GM19328 (cell line): ENCODE results near the gene SP6.

Source experiments
- ATAC-seq: cut with Tn5 transposase; IDR thresholded peaks from one replicate; pipeline ENCODE4 v1.9.1; 2021; ENCODE audit warnings: mild to moderate bottlenecking, moderate library complexity; ENCODE audit not compliant: unreplicated experiment

Gene SP6

DNA sequence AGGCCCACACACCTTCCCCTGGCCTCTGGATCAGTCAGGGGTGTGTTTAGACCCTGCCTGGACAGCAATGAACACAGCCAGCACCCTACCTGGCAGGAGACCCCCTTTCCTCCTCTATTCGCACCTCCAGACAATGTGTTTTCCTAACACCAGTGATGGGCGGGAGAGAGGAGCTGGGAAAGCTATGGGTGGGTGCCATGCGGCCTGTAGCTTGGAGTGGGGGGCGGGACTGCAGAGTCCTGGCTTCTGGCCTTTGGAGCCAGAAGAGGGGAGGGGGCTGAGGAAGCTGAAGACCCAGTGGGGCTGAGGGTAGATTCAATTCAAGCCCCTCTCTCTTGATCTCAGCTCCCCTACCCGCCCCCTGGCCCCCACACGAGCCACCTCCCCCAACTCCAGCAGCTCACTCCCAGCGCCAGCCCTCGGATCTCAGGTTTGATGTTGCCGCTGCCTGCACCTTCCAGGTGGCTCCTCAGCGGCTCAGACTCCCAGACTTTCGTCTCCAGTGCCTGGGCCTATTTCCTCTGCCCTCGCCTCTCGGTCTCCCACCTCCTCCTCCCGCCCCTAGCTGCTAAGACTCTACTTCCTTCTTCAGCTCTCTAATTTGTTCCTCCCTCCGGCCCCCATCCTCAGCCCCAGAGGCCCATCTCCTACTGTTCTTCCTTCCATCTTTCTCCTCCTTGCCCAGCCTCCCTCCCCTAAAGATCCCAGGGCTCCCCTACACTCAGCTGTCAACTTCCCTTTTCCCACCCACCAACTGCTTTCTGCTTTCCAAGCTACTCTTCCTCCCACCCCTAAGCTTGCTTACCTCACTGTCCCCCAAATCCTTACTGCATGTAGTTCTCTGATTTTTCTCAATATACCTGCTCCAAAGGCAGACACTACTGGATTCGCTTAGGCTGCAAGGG lies 6.8 kb upstream of the SP6 start:
- no peak for ATAC-seq

DNA sequence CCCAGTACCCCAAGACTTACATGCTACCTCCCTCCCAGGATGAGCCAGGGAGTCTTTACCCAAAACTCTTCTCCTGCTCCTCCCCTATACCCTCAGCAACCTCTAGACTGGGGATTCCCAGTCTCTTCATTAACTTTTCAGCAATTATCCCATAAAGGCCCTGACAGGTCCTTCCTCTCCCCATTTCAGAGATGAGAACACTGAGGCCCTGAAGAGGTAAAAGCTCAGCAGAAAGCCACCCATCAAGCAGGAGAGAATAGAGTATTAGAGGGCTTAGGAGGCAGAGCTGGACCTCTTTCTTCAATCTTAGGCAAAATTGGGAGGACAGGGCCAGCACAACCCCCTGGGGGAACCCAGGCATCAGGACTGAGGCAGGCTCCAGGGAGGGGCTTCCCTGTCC lies 5.9 kb upstream of the SP6 start:
- ATAC-seq, result no peak

DNA sequence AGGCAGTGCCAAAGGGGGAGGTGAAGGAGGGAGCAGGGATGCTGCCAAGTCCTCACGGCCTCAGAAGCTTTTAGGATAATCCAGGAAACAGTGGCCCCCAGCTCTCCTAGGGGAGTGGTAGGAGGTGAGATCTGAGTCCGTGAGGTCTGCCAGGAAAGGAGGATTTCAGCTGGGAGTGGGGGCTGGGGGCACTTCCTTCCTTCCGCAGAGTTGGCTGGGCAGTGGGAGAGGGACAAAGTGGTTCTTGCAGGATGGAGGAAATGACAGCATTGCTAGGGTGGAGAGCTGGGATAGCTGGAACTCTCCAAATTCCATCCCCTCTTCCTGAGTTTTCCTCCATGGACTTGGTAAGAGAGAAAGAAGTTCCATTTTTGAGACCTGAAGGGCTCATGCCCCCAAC lies 4.8 kb upstream of the SP6 start:
- no peak for ATAC-seq

DNA sequence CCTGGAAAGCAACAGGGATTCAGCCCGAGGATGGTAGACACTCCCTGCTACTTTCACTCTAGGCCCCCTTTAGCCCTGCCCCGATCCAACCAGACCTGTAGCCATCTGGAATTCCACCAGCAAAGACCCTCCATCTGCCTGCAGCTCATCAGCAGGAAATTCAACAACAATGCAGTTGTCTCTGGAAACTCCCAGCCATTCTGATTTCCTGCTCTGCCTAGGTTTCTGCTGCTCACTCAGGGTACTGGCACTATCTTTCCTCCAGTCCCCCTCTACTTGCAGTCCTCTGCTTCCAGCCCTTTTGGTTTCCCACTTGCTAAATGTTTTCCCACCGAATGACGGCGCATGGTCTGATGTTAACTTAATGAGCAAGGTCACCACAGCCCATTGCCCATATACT lies 2.7 kb upstream of the SP6 start:
- ATAC-seq, result no peak

DNA sequence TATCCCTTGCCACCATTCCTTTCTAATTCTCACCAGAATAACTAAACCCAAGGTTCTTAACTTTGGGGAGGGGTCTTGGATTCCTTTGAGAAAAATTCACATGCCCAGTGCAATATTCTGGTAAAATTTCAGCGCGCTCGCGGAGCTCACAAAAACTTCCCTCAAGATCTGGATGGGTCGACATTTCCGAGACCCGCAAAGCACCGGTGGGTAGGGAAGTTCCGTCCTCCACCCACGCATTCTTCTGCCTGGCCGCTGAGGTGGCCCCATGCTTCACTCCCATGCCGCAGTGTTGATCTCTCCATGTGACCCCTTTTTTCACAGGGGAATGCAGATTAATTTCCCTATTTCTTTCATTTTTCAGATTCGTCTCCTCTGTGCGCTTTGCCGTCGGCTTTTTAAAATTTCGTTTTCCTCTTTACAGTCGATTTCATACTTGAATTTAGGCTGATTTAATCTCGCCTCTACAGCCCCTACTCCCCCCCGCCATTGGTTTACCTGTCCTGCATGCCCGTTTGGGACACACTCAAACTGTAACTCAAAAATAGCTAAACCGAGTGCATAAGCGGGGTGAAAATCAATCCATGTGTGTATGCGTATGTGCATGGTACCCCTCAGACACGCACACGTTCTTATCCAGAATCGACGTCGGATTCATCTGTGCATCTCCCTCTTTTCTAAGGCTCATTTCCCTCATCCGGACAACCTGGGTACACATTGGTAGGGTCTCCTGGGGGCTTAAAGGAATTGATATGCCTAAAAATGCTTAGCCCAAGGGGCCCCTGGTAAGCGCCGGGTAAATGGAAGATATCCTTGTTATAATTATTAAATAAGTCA lies 1.4 kb upstream of the SP6 start:
- ATAC-seq, result no peak

DNA sequence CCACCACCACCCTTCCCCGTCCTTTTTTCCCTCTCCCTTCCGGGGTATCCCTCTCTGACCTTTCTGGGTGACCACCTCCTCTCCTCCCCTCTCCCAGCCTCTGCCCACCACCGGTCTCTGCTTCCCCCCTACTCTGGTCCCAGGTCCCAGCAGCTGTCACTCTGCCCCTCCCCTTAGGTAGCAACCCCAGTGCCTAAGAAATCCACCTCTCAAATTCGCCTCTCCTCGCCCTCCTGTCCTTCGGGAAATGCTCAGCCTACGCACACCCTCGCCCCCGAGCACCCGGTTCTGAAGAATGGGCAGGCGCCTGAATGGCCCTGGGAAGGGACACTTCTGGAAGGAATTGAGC lies 775 bp upstream of the SP6 start:
- ATAC-seq, result no peak

DNA sequence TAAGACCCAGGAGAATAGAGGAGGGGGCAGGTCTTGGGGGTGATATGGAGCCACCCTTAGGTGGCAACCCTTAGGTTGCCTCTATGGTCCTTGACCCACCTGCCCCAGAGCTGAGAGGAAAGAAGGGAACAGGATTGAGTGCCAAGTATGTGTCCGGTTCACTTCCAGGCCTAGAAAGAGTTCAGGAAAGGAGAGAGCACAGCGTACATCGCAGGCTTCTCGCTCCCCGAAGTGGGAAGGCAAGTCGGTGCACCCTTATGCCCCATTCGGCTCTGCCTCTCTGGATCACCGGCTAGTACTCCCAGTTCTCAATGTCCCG lies 631 bp downstream of the SP6 start:
- no peak for ATAC-seq

DNA sequence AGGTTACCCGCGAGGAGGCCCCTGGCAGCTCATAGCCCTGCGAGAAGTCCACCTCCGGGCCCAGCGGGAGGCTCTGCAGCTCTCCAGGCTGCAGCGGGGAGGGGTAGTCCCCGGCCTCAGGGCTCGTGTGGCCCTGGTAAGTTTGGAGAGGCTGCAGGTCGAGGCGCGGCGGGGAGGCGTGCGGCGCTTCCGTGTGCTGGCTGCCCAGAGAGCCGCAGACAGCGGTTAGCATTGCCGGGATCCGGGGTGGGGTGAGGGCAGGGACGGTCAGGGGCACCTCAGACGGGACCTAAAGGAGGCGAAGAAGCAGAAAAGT lies 2.8 kb downstream of the SP6 start:
- no peak for ATAC-seq

DNA sequence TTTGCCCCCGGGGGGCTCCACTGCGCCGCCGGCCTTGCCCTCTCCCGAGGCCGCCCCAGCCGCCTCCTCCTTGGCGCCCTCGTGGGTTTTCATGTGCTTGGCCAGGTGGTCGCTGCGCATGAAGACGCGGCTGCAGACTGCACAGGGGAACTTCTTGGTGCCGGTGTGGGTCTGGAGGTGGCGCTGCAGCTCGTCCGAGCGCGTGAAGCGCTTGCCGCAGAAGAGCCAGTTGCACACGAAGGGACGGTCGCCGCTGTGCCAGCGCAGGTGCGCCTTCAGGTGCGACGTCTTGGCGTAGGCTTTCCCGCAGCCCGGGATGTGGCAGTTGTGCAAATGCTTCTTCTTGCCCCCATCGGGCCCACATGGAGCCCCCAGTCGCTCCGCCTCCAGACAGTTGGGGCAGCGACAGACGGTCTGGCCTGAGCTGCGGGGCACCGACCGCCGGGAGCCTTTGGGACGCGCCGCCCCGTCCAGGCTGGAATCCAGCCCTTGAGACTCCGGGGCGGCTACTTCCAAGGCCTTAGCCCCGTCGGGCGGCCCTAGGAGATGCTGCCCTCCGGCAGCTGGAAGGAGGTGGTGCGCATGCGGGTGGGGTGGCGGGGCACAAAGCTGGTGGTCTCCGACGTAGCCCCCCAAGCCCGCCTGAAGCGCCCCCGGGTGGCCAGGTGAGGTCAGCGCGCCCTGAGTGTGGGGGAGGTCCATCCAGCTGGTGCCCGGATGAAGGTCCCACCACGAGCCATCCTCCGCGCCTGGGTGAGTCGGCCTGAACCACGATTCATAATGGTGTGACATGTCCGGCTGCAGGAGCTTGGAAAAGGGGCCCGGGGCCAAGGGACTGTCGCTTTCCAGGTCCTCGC lies 3.4 kb downstream of the SP6 start:
- ATAC-seq, result no peak

DNA sequence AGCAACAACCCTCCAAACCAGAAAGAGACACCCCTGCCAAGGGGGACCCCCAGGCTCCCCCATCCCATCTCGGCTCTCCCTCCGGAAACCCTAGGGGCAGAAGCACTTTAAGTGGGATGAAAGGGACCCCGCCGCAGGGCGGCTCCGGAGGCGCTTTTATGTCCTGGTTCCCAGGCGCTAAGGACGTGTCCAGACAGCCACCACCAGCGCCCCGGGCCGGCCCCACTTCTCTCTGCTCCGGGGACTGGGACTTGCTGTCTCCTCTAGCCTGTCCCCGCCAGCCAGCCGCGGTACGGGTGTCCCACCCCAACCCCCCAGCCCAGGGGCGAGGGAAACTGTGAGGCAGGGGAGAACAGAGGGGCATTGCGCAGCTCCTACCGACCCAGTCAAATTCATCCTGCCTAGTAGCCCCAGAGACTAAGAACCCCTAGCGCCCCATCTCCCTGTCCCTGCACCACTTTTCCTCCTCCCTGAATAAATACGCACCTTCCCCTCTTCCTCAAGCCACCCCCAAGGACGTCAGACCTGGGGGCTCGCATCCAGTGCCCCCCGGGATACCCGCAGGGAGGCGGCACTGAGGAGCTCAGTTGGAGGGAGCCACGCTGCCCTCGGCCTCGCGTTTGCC lies 4.1 kb downstream of the SP6 start:
- no peak for ATAC-seq

DNA sequence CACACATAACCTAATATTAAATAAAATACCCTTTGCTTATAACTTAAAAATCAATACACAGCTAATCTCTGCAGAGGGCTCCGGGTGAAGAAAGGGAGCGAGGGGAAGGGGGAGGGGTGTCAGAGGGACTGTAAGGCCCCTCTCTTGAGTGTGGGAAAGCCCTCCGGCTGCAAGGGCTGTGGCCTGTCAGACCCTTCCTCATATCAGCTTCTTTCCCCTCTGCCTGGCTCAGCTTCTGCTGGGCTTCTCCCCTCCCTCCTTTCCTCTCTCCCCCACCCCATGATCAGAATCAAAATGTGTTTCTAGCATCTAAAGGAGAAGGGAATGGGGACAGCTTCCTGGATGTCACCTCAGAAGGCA lies 5.3 kb downstream of the SP6 start:
- ATAC-seq, result no peak

DNA sequence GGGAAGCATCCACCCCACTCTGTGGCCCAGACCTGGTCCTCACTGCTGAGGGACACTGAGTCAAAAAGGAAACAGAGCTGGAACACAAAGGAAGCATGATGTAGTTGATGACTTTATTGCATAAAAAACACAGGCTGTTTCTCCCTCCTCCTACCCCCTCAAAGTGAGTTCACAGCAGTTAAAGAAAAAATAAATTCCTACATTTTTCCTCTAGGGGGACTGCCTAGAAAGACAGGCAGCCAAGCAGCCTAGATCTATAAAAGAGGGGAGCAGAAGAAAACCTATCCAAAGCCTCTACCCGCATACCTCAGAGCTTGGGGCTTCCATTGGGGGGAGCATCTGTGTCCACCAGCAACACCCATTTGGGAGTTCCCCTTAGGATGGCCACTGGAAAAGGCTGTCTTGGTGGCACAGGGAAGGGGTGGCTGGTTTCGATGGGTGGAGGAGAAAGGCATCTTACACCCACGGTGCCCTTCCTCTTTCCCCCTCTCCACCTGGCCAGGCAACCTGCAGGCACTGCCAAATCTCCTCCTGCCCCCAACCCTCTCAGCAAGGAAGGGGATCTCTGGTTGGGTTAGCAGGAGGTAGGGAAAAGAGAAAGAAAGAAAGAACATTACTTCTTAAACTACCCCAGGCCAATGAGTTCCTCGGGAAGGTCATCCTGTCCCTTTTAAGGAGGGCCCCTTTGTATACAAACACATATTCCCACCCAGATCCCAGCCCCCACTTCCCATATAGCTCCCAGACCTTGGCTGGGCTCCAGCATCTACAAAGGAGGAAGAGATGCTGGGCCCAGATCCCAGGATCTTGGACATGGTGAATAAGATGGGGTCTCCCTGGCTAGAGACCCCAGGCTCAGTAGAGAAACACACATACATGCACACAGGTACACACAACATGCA lies 5.9 kb downstream of the SP6 start:
- ATAC-seq, result no peak

DNA sequence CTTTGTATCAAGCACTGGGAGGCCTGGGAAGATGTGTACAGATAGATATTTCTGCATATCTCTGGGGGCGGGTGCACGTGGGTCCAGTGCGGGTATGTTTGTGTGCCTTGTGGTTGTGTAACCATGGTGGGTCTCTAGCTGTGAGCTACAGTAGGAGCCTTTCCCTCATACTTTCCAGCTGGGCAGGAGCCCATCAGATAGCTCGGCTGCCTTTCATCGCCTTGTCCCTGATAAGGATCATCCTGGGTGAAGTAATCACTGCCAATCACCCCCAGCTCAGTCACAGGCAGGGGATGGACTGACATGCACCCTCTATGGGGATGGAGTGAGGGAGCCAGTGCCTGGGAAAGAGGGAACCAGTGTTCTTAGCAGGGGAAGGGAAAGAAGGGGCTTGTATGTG lies 6.7 kb downstream of the SP6 start:
- ATAC-seq, result no peak

DNA sequence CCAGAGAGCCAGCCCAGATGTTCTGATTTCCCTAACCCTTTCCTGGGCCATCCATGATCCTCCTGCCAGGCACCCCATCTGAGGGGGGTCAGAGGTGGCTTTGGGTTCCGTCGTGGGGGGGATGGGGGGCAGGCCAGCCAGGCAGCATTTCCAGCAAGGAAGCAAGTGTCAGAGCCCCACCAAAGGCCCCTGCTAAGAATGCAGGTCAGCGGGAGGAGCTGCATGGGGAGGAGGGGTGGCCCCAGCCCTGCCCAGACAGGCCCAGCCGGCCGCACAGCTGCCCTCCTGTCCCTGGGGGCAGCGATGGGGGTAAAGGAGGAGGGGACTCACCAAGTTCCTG lies 7.6 kb downstream of the SP6 start:
- no peak for ATAC-seq

DNA sequence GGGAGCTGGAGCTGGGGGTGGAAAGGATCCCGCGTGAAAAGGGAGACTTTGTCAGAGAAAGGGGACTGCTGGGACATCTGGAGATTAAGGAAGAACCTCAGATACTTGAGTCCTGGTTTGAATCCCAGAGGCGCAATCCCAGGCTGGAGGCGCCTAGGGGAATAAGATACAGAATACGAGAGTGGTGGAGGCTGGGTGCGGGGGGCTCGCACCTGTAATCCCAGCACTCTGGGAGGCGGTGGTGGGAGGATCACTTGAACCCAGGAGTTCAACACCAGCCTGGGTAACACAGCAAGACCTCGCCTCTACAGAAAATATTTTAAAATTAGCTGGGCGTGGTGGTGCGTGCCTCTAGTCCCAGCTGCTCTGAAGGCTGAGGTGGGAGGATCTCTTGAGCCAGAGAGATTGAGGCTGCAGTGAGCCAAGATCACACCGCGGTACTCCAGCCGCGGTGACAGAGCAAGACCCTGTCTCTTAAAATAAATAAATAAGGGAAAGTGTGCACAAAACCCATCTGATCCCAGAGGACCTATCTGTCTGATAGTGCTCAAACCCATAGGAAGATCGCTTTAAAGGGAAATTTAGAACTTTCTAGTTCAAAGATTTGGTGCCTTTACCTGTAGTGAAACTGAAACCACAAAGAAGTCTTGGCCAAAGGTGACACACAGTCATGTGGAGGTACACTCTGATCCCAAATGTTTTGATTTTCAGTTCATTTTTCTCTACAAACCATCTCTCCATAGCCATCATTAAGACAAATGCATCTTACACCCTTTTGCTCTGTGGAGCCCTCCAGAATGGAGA lies 9.3 kb downstream of the SP6 start:
- ATAC-seq, result no peak

DNA sequence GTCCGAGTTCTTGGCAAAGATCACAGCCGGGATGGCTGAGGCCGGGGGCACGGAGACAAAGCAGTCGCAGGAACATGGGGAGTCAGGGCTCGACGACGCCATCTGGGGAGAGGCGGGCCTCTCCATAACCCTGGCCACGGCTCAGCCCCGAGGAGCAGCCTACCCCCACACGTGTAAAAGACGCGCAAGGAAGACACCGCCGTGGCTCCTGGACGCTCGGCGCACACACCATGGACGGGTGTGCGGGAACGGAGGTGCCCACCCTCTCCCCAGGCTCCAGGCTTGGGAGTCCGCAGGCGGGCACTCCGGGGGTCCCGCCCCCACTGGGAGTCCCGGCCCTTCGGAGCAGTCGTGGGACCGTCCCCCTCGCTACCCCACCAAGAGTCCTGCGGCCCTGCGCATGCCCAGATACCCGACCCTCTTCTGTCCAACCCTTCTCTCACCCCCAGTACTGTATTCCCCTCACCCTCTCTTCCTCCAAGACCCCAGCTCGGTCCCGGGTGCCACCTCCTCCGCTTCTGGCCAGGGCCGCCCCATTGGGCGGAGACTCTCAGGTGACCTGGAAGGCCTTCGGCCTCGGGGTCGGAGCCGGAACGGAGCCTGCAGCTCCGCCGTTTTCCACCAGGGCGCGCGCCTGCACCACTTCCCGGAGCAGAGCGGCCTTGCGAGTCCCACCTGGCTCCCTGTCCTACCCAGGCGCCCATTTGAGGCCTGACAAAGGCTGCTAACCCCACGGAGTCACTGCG lies 10.0 kb downstream of the SP6 start, which contains the start of gene SCRN2:
SCRN2 (minus strand) TSS at position 532 of the 746 bp plus-strand sequence; CDS start at position 102, 430 bp downstream.
- ATAC-seq, result peak; percentile 65

DNA sequence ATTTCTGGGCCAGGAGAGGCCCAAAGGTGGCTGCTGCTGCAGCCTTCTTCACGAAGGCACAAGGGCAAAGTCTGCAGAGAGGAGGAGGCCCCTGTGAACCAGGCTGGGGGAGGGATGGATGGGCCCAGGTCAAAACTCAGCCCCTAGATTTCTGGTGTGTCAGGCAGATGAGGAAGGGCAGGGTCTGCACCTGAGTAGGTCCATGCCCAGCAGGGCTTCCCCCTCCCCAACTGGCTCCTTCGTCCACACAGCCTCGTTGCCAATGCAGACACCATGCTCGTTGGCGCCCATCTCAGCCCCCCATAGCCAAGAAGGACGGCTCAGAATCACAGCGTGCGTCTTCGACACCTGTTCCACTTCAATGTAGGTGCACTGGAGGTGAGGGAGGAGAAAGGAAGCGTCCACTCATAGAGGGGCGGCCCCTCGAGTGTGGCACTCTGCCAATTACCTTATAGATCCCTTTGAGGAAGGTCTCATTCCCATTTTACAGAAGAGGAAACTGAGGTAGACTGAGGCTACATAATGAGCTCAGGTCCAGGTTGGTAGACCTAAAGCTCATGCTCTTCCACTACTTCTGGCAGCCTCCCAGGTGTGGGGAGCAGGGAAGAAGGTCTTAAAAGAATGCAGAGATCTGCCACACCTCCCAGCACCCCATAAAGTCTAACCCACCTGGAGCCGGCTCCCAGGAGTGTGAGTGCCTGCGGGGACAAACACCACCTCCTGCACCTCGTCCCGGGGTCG lies 10.8 kb downstream of the SP6 start:
- no peak for ATAC-seq

DNA sequence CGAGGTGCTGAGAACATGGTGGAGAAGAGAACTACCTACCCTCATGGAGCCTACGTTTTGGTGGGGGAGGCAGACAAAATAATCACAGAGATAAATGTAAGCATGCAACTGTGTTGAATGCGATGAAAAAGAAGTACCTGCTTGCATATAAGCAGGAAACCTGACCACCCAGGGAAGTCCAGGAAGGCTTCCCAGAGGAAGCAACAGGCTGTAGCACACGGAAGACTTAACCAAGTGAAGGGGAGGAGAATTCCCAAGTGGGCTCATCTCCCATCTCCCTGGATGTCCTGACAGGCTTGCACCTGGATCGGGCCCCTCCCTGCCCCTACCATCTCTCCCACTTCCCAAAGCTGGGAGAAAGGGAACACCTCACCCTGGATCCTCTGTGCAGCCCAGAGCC lies 11.9 kb downstream of the SP6 start:
- ATAC-seq, result no peak
